Gastroesophageal sphincter (tissue), 3 donors: ENCODE data around the gene RAB6B.

ENCODE experiments used
- POLR2A ChIP-seq, 2 donors: fragments of 450-650 bp; IDR thresholded peaks; one replicate each; pipeline ENCODE4 v1.6.1; 2017; ENCODE audit warnings: antibody characterized with exemption in 2 of 2, mild to moderate bottlenecking in 2 of 2, moderate library complexity in 1 of 2
- POLR2AphosphoS5 ChIP-seq: sonication (generic); formaldehyde crosslinking; IDR thresholded peaks from one replicate; pipeline ENCODE4 v1.6.1; 2017; ENCODE audit warnings: antibody characterized with exemption
- TF ChIP-seq, protein P1 (sequence below), 4 experiments: fragments of 200-600 bp in 2 of 4; fragments of 450-650 bp in 2 of 4; sonication (generic) in 1 of 4; IDR thresholded peaks; one replicate each; pipeline ENCODE4 v1.5.1; 2017 to 2019; ENCODE audit warnings: antibody characterized with exemption in 4 of 4, mild to moderate bottlenecking in 2 of 4, moderate library complexity in 2 of 4

DNA sequence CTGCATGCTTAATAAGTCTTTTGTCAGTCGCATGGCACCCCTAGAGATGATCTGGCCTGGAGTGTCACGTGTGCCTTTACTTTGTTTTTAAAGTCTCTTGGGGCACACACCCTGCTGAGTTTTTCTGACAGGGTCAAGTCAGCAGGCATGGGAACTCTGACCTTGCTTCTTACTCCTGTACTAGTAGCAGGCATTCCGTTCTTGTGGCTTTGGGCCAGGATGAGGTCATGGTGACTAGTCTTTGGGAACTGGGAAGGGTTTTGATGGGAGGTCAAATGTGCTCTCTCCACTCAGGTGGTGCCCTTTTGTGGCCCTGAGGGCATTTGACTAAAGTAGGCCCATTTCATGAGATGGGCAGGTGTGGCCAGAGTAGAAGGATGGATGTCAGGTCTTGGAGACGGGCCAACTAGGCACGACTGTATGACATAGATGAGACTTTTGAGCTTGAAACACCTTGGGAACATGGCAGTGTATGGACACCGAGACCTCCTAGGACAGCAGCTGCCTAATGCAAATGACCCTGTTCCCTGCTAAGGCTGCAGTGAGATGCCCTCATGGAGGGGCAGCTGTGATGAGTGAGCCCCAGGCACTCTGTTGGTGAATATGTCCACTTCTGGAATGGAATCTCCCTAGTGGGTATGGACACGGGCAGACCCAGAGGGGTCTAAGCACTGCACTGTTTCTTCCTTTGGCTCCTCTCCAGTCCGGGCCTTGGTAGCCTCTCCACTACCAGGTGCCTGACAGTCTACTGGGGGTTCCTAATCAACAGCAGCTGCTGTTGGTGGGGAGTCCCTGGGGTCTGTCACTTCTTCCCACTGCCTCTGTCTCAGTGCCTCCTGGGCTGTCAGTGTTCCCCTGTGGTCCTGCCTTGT, 73.7 kb downstream of the RAB6B start:
- TF ChIP-seq, protein P1, sequence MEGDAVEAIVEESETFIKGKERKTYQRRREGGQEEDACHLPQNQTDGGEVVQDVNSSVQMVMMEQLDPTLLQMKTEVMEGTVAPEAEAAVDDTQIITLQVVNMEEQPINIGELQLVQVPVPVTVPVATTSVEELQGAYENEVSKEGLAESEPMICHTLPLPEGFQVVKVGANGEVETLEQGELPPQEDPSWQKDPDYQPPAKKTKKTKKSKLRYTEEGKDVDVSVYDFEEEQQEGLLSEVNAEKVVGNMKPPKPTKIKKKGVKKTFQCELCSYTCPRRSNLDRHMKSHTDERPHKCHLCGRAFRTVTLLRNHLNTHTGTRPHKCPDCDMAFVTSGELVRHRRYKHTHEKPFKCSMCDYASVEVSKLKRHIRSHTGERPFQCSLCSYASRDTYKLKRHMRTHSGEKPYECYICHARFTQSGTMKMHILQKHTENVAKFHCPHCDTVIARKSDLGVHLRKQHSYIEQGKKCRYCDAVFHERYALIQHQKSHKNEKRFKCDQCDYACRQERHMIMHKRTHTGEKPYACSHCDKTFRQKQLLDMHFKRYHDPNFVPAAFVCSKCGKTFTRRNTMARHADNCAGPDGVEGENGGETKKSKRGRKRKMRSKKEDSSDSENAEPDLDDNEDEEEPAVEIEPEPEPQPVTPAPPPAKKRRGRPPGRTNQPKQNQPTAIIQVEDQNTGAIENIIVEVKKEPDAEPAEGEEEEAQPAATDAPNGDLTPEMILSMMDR (IDR thresholded peaks at IDR 0.05) = no peak
- TF ChIP-seq POLR2A (IDR thresholded peaks at IDR 0.05) (no peak), POLR2AphosphoS5 (no peak)
